CD4-positive, alpha-beta memory T cell (primary cell): ENCODE results near the gene CNTROB. TPM values are rescaled to one million over a fixed set of nuclear protein-coding genes. Genes with fewer than 3 reads are reported as not detected.

Experiments used
- CTCF ChIA-PET: fragments of 350-600 bp; sonication (Branson Sonifier 250); formaldehyde crosslinking; loops from one replicate; lab custom pipeline; 2021; ENCODE audit warnings: inconsistent platforms; ENCODE audit not compliant: partially characterized antibody; lab: Charles Lee
- POLR2A ChIA-PET: fragments of 350-600 bp; sonication (Branson Sonifier 250); formaldehyde crosslinking; loops from one replicate; lab custom pipeline; 2021; ENCODE audit not compliant: partially characterized antibody; lab: Charles Lee
- DNase-seq, 5 donors: peaks; one replicate each; pipeline versions ENCODE4 v3.0.0 to v3.0.0-alpha.2; 2020 to 2022; ENCODE audit warnings: mixed read lengths in 1 of 5
- H3K27ac ChIP-seq: one replicate; pipeline ENCODE4 v1.7.0; 2013; ENCODE audit warnings: low read depth, low read length
- H3K27me3 ChIP-seq: 2 replicates; pipeline ENCODE4 v1.7.0; 2013; ENCODE audit warnings: mild to moderate bottlenecking, low read length, moderate library complexity; ENCODE audit not compliant: insufficient read depth
- H3K36me3 ChIP-seq: 2 replicates; pipeline ENCODE4 v1.7.0; 2013; ENCODE audit warnings: mild to moderate bottlenecking, low read length, moderate library complexity; ENCODE audit not compliant: insufficient read depth
- H3K4me1 ChIP-seq: 2 replicates; pipeline ENCODE4 v1.7.0; 2013; ENCODE audit warnings: mild to moderate bottlenecking, low read length, moderate library complexity; ENCODE audit not compliant: insufficient read depth
- H3K4me3 ChIP-seq, 2 donors: one replicate each; pipeline ENCODE4 v1.7.0; 2013; ENCODE audit warnings: low read length in 2 of 2, mild to moderate bottlenecking in 1 of 2
- H3K9me3 ChIP-seq, 2 donors: one replicate each; pipeline ENCODE4 v1.7.0; 2013; ENCODE audit warnings: low read length in 2 of 2, control low read depth in 1 of 2; ENCODE audit not compliant: control insufficient read depth in 1 of 2
- H3K27ac Mint-ChIP-seq, 7 donors: one replicate each; pipeline ENCODE4 v1.8.0; 2020 to 2021; ENCODE audit warnings: mixed read lengths in 7 of 7, mild to moderate bottlenecking in 6 of 7, inconsistent platforms in 3 of 7, moderate library complexity in 3 of 7
- H3K27me3 Mint-ChIP-seq, 2 donors: one replicate each; pipeline ENCODE4 v1.8.0; 2020 to 2021; ENCODE audit warnings: mixed read lengths in 2 of 2
- H3K36me3 Mint-ChIP-seq, 2 donors: one replicate each; pipeline ENCODE4 v1.8.0; 2020 to 2021; ENCODE audit warnings: mixed read lengths in 2 of 2, inconsistent platforms in 1 of 2, mild to moderate bottlenecking in 1 of 2
- H3K4me1 Mint-ChIP-seq, 4 donors: one replicate each; pipeline ENCODE4 v1.8.0; 2020 to 2021; ENCODE audit warnings: mixed read lengths in 4 of 4, mild to moderate bottlenecking in 1 of 4
- H3K4me3 Mint-ChIP-seq, 8 donors: one replicate each; pipeline ENCODE4 v1.8.0; 2020 to 2021; ENCODE audit warnings: mixed read lengths in 8 of 8, mild to moderate bottlenecking in 7 of 8, moderate library complexity in 6 of 8, inconsistent platforms in 3 of 8
- H3K9me3 Mint-ChIP-seq, 8 donors: one replicate each; pipeline ENCODE4 v1.8.0; 2020 to 2021; ENCODE audit warnings: mixed read lengths in 8 of 8, mild to moderate bottlenecking in 5 of 8, inconsistent platforms in 3 of 8, moderate library complexity in 1 of 8
- intact Hi-C: fragments of 100-400 bp; cut with micrococcal nuclease; formaldehyde crosslinking; loops from one replicate; pipeline ENCODE4 v1.15.1; 2023
- polyA plus RNA-seq, 2 donors: library from polyadenylated mRNA; unstranded; fragments of 300-500 nt; fragmentation: Illumina TruSeq; gene quantifications; one replicate each; pipeline ENCODE4 v1.2.3, GENCODE V29; 2021
- total RNA-seq, 2 experiments: library from RNA; stranded (reverse); gene quantifications; one replicate each; pipeline ENCODE4 v1.2.3, GENCODE V29; 2021

The CNTROB gene
- total and polyA plus RNA-seq, 4 experiments from 2014 or later: 3.9 to 30.1 (median 21.2) TPM

DNA sequence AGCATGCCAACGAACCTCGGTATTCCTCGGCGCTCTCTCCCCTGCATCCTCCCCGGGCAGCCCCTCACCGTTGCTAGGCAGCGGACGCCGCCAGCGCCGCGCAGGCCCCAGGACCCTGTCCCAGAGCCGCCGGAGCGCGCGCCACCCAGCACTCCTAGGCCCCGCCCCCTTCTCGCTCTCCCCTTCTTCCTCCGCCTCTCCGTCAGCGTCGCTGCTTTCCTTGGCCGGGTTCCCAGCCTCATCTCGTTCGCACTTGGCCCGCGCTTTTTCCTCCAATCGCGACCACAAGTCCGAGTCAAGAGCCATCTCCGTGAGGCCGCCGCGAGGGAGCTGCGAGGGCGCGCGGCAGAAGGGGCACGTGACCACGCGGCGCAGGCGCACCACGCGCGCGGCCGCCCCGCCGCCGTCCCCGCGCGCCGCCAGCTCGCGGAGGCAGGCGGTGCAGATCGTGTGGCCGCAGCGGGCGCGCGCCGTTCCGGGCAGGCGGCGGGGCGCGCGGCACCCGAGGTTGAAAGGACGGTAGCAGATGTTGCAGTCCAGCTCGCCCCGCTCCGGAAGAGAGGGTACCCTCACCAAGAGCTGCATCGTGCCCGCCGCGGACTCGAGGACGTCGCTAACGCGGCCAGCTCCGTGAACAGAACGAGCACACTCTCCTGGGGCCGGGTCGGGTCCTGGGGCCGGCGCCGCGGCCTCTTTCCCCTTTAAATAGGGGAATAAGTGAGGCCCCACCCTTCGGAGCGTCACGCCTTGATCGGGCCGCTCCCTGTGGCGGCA is 16.2 kb upstream of the CNTROB start, which contains the start of gene RNF227:
Gene RNF227 (minus strand): TSS at position 679 of the 774 bp plus-strand sequence. CDS start 94 bp downstream, at position 585.
- H3K9me3 Mint-ChIP-seq: peaks cover 0 to 1% (median 0%) of the 10 kb centered on the region in 8 donors
- intact Hi-C loops: loop anchor here (1.0 to 2.0 kb wide), 2 partner anchors 17 to 28 kb away; partner anchors contain the start of gene CNTROB
- CTCF ChIA-PET: interaction anchor here (0.5 to 10.8 kb wide), 13 partner anchors 10 to 379 kb away, joined by 3 to 219 read pairs (median 5); partner anchors contain the start of genes CNTROB, CYB5D1, KCNAB3 and NAA38

DNA sequence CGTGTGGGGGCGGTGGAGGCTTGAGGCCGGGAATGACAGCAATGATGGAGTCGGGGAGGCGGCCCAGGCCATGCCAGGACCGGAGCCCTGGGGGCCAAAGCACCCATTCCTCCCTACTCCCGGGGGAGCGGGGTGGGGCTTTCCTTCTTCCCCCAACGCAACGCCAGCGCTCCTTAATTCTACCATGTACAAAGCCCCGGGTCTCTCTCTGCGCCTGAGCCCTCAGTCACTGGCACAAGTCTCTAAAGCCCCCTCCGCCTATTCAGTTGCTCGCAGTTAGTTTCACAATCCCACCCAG is 15.7 kb upstream of the CNTROB start:
- H3K9me3 ChIP-seq: no peaks in the 10 kb centered on the region

More for the DNA sequence above, 16.2 kb upstream of the CNTROB start, which contains the start of gene RNF227:
- Histone ChIP-seq H3K27ac (peak within 1 kb of the TSS; percentile 67), H3K9me3 (no peaks in the 10 kb centered on the region), H3K27me3 (no peaks in the 10 kb centered on the region), H3K4me3 (peak within 1 kb of the TSS; percentile 33 to 71), H3K4me1 (peaks cover 26% of the 10 kb centered on the region), H3K36me3 (peaks cover 10% of the 10 kb centered on the region)
- peak within 1 kb of the TSS; percentile 91 to 95 (median 93) for H3K27ac Mint-ChIP-seq
- H3K36me3 Mint-ChIP-seq: peaks cover 4 to 27% of the 10 kb centered on the region in 2 donors
- no peaks in the 10 kb centered on the region for H3K27me3 Mint-ChIP-seq
- POLR2A ChIA-PET: interaction anchor here (0.6 to 6.9 kb wide), 30 partner anchors 8 to 761 kb away, joined by 3 to 116 read pairs (median 5); partner anchors contain the start of genes CHD3, CNTROB, CYB5D1 and GUCY2D
- peak; percentile 84 to 88 (median 84) for DNase-seq
- H3K4me3 Mint-ChIP-seq: peak within 1 kb of the TSS; percentile 88 to 95 (median 90)
- H3K4me1 Mint-ChIP-seq: peaks cover 19 to 34% (median 24%) of the 10 kb centered on the region in 4 donors

DNA sequence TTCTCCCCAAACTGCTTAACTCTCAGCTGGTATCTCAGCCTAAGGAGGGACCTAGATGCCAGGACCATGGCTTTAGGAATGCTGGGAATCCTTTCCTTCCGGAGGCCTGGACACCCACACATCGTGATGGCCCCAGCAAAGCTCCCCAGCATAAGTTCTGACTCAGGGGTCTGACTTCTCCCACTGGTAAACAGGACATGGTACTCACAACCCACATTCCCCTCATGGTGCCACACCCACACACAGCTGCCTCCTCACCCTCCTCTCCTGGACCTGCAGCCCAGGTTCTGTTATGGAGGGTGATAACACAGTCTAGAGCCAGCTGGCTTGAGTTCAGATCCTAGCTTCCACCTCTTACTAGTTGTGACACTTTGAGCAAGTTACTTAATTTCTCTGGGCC is 15.2 kb upstream of the CNTROB start:
- H3K27ac Mint-ChIP-seq: peak overlapping the region; percentile 44 to 92 (median 91)
- H3K27ac ChIP-seq: no peak overlapping the region
- H3K27me3 ChIP-seq: no peaks in the 10 kb centered on the region
- no peaks in the 10 kb centered on the region for H3K9me3 ChIP-seq
- ChIA-PET CTCF (interaction anchor here (0.6 to 10.8 kb wide), 11 partner anchors 9 to 156 kb away, joined by 3 to 219 read pairs (median 5); partner anchors contain the start of genes CNTROB, KCNAB3, NAA38 and TRAPPC1), POLR2A (interaction anchor here (1.0 to 6.9 kb wide), 11 partner anchors 9 to 333 kb away, joined by 3 to 116 read pairs (median 11); partner anchors contain the start of genes CNTROB, CYB5D1, KCNAB3 and MPDU1)
- H3K4me3 ChIP-seq: no peak overlapping the region
- no peak for DNase-seq
- intact Hi-C loops: no loop called here
- peaks cover 0 to 19% of the 10 kb centered on the region in 2 donors for H3K36me3 Mint-ChIP-seq
- H3K4me1 Mint-ChIP-seq: peaks cover 20 to 36% (median 27%) of the 10 kb centered on the region in 4 donors
- peaks cover 2% of the 10 kb centered on the region for H3K36me3 ChIP-seq
- peaks cover 0 to 1% (median 0%) of the 10 kb centered on the region in 8 donors for H3K9me3 Mint-ChIP-seq
- H3K4me1 ChIP-seq: peaks cover 26% of the 10 kb centered on the region
- no peaks in the 10 kb centered on the region for H3K27me3 Mint-ChIP-seq
- H3K4me3 Mint-ChIP-seq: peak overlapping the region; percentile 49 to 90 (median 86)

More for the DNA sequence above, 15.7 kb upstream of the CNTROB start:
- ChIA-PET CTCF (interaction anchor here (0.5 to 10.8 kb wide), 11 partner anchors 10 to 379 kb away, joined by 3 to 219 read pairs (median 6); partner anchors contain the start of genes CNTROB, CYB5D1, KCNAB3 and NAA38), POLR2A (interaction anchor here (0.9 to 6.9 kb wide), 24 partner anchors 9 to 333 kb away, joined by 3 to 116 read pairs (median 7); partner anchors contain the start of genes CHD3, CNTROB, CYB5D1 and HES7)
- peak overlapping the region; percentile 67 for H3K27ac ChIP-seq
- Mint-ChIP-seq H3K4me1 (peaks cover 19 to 36% (median 25%) of the 10 kb centered on the region in 4 donors), H3K36me3 (peaks cover 0 to 22% of the 10 kb centered on the region in 2 donors), H3K9me3 (peaks cover 0 to 1% (median 0%) of the 10 kb centered on the region in 8 donors), H3K4me3 (peak overlapping the region; percentile 49 to 90 (median 86)), H3K27me3 (no peaks in the 10 kb centered on the region), H3K27ac (peak overlapping the region; percentile 44 to 92 (median 91))
- H3K27me3 ChIP-seq: no peaks in the 10 kb centered on the region
- peak overlapping the region in 1 of 2 donors; percentile 71 for H3K4me3 ChIP-seq
- peaks cover 26% of the 10 kb centered on the region for H3K4me1 ChIP-seq
- no peak for DNase-seq
- intact Hi-C loops: no loop called here
- H3K36me3 ChIP-seq: peaks cover 6% of the 10 kb centered on the region

DNA sequence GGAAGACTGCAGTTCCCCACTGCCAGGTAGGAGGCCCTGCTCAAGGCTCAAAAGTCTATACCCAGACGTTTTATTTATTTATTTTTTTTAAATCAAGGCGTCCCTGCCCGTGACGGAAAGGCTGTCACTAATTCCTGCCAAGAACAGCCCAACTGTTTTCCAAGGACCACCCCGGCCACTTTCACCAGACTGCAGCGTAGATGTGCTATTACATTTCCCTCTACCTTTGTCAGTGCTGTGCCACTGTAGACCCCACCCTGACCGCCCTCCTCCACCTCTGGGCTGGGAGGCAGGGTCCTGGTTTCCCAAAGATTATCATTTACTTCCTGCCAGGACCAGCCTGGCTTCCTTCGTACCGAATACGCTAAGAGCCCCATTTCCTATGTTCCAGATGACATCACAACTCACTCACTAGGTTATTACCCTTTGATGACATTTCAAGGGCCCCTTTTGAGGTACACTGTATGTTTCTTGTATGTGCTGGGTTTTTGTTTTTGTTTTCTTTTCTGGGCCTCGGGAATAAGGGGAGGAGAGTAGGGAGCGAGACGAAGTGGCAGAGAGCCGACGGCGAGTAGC is 9.6 kb upstream of the CNTROB start:
- H3K27me3 ChIP-seq: no peaks in the 10 kb centered on the region
- Mint-ChIP-seq H3K27me3 (no peaks in the 10 kb centered on the region), H3K4me3 (peak overlapping the region; percentile 77 to 99 (median 88)), H3K4me1 (peaks cover 7 to 25% (median 14%) of the 10 kb centered on the region in 4 donors), H3K27ac (peak overlapping the region; percentile 74 to 100 (median 93)), H3K36me3 (peaks cover 0 to 1% of the 10 kb centered on the region in 2 donors), H3K9me3 (no peaks in the 10 kb centered on the region)
- H3K4me1 ChIP-seq: peaks cover 15% of the 10 kb centered on the region
- peak overlapping the region; percentile 63 for H3K27ac ChIP-seq
- peak in 1 of 5 donors; percentile 38 for DNase-seq
- ChIA-PET POLR2A (interaction anchor here (0.5 to 3.6 kb wide), 8 partner anchors 8 to 381 kb away, joined by 3 to 41 read pairs (median 4); partner anchors contain the start of genes CNTROB, CTC1, KCNAB3 and TRAPPC1), CTCF (interaction anchor here (1.1 to 2.5 kb wide), 8 partner anchors 9 to 71 kb away, joined by 3 to 13 read pairs (median 5); partner anchors contain the start of genes CNTROB and TRAPPC1)
- H3K36me3 ChIP-seq: no peaks in the 10 kb centered on the region
- intact Hi-C loops: loop anchor here (1.0 kb wide), 1 partner anchor 10 kb away; the partner anchor contains the start of gene CNTROB
- H3K9me3 ChIP-seq: no peaks in the 10 kb centered on the region
- peak overlapping the region; percentile 48 to 70 for H3K4me3 ChIP-seq

DNA sequence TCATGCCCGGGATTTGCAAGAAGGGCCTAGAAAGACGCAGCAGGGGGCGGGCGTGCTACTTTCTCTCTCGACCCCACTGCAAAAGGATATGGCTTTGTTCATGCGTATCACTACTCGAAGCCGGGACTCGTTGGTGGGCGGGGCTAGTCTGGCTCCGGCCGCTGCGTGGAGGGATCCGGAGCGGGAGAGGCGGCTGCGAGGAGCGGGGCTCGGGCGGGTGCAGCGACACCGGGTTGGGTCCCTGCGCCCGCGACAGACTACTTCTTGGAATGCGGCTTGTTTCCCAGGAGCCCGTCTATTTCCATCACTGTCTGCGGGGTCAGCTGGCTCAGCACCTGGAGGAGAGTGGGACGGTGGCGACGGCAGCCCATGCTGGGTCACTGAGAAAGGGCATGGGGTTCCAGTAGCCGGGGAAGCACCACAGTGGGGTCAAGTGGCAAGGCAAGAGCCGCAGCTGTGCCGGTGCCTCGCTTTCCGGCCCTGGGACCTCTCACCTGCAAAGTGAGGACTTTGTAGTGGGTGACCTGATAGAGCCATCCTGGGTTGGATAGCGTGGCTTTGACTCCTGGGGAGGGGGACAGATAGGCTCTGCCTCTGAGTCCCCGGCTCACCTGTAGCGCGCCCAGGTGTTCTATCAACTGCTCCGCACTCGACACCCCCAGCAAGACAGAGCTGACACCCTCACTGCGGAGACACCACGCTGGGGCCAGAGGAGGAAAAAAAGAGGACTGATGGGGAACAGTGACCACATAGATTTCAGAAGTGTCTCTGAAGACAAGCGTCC is 9.0 kb upstream of the CNTROB start:
- ChIA-PET POLR2A (interaction anchor here (0.7 to 3.6 kb wide), 10 partner anchors 8 to 325 kb away, joined by 3 to 41 read pairs (median 3); partner anchors contain the start of genes CNTROB, CTC1 and TRAPPC1), CTCF (interaction anchor here (1.3 to 2.5 kb wide), 6 partner anchors 9 to 72 kb away, joined by 3 to 13 read pairs (median 5); partner anchors contain the start of genes CNTROB and TRAPPC1)
- no peaks in the 10 kb centered on the region for H3K27me3 ChIP-seq
- Mint-ChIP-seq H3K9me3 (no peaks in the 10 kb centered on the region), H3K36me3 (peaks cover 0 to 4% of the 10 kb centered on the region in 2 donors), H3K4me3 (peak overlapping the region; percentile 77 to 99 (median 88)), H3K4me1 (peaks cover 7 to 25% (median 17%) of the 10 kb centered on the region in 4 donors), H3K27me3 (no peaks in the 10 kb centered on the region), H3K27ac (peak overlapping the region; percentile 74 to 100 (median 93))
- peak overlapping the region; percentile 63 for H3K27ac ChIP-seq
- H3K9me3 ChIP-seq: no peaks in the 10 kb centered on the region
- H3K4me1 ChIP-seq: peaks cover 15% of the 10 kb centered on the region
- peak overlapping the region; percentile 48 to 70 for H3K4me3 ChIP-seq
- DNase-seq: peak; percentile 79 to 86 (median 80)
- no peaks in the 10 kb centered on the region for H3K36me3 ChIP-seq
- intact Hi-C loops: loop anchor here (1.0 kb wide), 1 partner anchor 9 kb away; the partner anchor contains the start of gene CNTROB

DNA sequence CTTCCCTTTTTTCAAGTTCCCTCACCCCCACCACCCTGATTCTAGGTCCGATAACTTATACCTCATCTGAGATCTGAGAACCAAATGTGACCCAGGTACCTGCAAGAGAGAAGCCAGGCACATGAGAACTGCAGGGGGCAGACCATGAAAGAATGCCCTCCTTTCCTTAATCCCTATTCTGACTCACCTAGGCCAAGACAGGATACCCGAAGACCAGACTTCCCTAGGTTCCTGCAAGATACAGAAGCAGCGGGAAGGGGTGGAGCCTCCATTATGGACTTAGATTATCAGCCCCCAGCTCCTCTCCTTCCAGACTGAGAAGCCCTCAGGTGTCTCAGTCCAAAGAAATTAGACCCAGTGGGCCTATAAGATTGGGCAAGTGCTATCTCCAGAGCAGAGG is 4.4 kb upstream of the CNTROB start:
- Histone ChIP-seq H3K36me3 (no peaks in the 10 kb centered on the region), H3K9me3 (no peaks in the 10 kb centered on the region), H3K4me1 (peaks cover 29% of the 10 kb centered on the region), H3K4me3 (no peak overlapping the region), H3K27me3 (no peaks in the 10 kb centered on the region), H3K27ac (no peak overlapping the region)
- H3K27ac Mint-ChIP-seq: peak overlapping the region in 3 of 7 donors; percentile 36 to 73 (median 66)
- POLR2A ChIA-PET: no interaction called here
- H3K27me3 Mint-ChIP-seq: no peaks in the 10 kb centered on the region
- CTCF ChIA-PET: interaction anchor here (0.7 to 1.4 kb wide), 2 partner anchors 15 to 63 kb away, joined by 3 to 4 read pairs; no protein-coding TSS in a partner anchor
- H3K9me3 Mint-ChIP-seq: no peaks in the 10 kb centered on the region
- H3K4me3 Mint-ChIP-seq: peak overlapping the region in 2 of 8 donors; percentile 58 to 74
- no peak for DNase-seq
- intact Hi-C loops: no loop called here
- H3K36me3 Mint-ChIP-seq: peaks cover 5 to 16% of the 10 kb centered on the region in 2 donors
- H3K4me1 Mint-ChIP-seq: peaks cover 20 to 48% (median 35%) of the 10 kb centered on the region in 4 donors
